ENCODE measurements around the gene CFH. TPM values are rescaled to one million over a fixed set of nuclear protein-coding genes. Genes with fewer than 3 reads are reported as not detected.

CFH gene
- total RNA-seq, 1 donor from 2014 or later, result not detected

GRCh38 chr1:196717868-196718267, 66.0 kb downstream of the CFH start:
- no peaks in the 10 kb centered on the region for H3K9me3 Mint-ChIP-seq (ENCODE audit: low read depth)
- no peak for TF ChIP-seq CTCF (IDR thresholded peaks at IDR 0.05; ENCODE audit: unreplicated experiment)
- no peak overlapping the region for H3K27ac Mint-ChIP-seq
- peaks cover 21% of the 10 kb centered on the region for H3K27me3 Mint-ChIP-seq
- no peaks in the 10 kb centered on the region for H3K4me1 Mint-ChIP-seq (ENCODE audit: low read depth)
- H3K36me3 Mint-ChIP-seq (ENCODE audit: insufficient read depth), result no peaks in the 10 kb centered on the region
- H3K4me3 Mint-ChIP-seq (ENCODE audit: low read depth), result no peak overlapping the region
- no peak for DNase-seq (ENCODE audit: low spot score, unreplicated experiment)

GRCh38 chr1:196723325-196724185, 71.7 kb downstream of the CFH start:
- Mint-ChIP-seq H3K27ac (no peak overlapping the region), H3K4me3 (ENCODE audit: low read depth) (no peak overlapping the region), H3K9me3 (ENCODE audit: low read depth) (no peaks in the 10 kb centered on the region), H3K4me1 (ENCODE audit: low read depth) (no peaks in the 10 kb centered on the region), H3K27me3 (peaks cover 6% of the 10 kb centered on the region), H3K36me3 (ENCODE audit: insufficient read depth) (no peaks in the 10 kb centered on the region)
- TF ChIP-seq CTCF (IDR thresholded peaks at IDR 0.05; ENCODE audit: unreplicated experiment), result peak; percentile 69
- DNase-seq (ENCODE audit: low spot score, unreplicated experiment), result peak; percentile 33

DNA sequence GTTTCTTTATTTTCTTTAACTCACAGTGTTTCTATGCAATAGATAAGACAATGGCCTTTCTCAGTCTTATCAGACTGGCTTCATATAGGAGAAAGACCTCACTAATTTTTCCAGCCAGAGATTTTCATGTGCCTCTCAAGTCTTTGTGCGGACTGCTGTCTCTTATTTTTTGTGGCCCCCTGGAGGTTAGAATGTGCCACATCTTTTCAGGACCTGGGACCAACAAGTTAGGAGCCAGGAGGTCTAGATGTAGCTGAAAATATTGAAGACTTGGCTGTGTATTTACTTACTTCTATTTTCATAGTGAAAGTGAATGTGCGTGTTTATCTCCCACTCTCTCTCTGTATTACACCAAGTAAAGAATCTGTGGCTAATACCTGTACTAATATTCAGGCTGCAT, 80.7 kb downstream of the CFH start:
- peaks cover 3% of the 10 kb centered on the region for H3K27me3 Mint-ChIP-seq
- H3K4me3 Mint-ChIP-seq (ENCODE audit: low read depth), result no peak overlapping the region
- H3K4me1 Mint-ChIP-seq (ENCODE audit: low read depth), result no peaks in the 10 kb centered on the region
- peak; percentile 40 for TF ChIP-seq CTCF (IDR thresholded peaks at IDR 0.05; ENCODE audit: unreplicated experiment)
- H3K36me3 Mint-ChIP-seq (ENCODE audit: insufficient read depth), result no peaks in the 10 kb centered on the region
- H3K27ac Mint-ChIP-seq, result no peak overlapping the region
- peaks cover 5% of the 10 kb centered on the region for H3K9me3 Mint-ChIP-seq (ENCODE audit: low read depth)
- DNase-seq (ENCODE audit: low spot score, unreplicated experiment), result no peak

GRCh38 chr1:196733091-196733970, 81.5 kb downstream of the CFH start:
- peaks cover 3% of the 10 kb centered on the region for H3K27me3 Mint-ChIP-seq

More at GRCh38 chr1:196733091-196733970, 81.5 kb downstream of the CFH start:
- no peak overlapping the region for H3K4me3 Mint-ChIP-seq (ENCODE audit: low read depth)
- H3K9me3 Mint-ChIP-seq (ENCODE audit: low read depth), result peaks cover 9% of the 10 kb centered on the region
- no peaks in the 10 kb centered on the region for H3K36me3 Mint-ChIP-seq (ENCODE audit: insufficient read depth)
- TF ChIP-seq CTCF (IDR thresholded peaks at IDR 0.05; ENCODE audit: unreplicated experiment), result no peak
- no peak overlapping the region for H3K27ac Mint-ChIP-seq
- no peaks in the 10 kb centered on the region for H3K4me1 Mint-ChIP-seq (ENCODE audit: low read depth)
- DNase-seq (ENCODE audit: low spot score, unreplicated experiment), result no peak

Measured in progenitor cell of endocrine pancreas (in vitro differentiated cells).